ENCODE results near the gene SH3GL1. TPM values are rescaled to one million over a fixed set of nuclear protein-coding genes. Genes with fewer than 3 reads are reported as not detected.
A peak's percentile ranks its signal among the peaks of the same experiment; 100 is the strongest.

Gene SH3GL1
- total and polyA plus RNA-seq, 2 of the 4 experiments (the other 2 are of a cell fraction): 28.1 to 138 TPM

DNA sequence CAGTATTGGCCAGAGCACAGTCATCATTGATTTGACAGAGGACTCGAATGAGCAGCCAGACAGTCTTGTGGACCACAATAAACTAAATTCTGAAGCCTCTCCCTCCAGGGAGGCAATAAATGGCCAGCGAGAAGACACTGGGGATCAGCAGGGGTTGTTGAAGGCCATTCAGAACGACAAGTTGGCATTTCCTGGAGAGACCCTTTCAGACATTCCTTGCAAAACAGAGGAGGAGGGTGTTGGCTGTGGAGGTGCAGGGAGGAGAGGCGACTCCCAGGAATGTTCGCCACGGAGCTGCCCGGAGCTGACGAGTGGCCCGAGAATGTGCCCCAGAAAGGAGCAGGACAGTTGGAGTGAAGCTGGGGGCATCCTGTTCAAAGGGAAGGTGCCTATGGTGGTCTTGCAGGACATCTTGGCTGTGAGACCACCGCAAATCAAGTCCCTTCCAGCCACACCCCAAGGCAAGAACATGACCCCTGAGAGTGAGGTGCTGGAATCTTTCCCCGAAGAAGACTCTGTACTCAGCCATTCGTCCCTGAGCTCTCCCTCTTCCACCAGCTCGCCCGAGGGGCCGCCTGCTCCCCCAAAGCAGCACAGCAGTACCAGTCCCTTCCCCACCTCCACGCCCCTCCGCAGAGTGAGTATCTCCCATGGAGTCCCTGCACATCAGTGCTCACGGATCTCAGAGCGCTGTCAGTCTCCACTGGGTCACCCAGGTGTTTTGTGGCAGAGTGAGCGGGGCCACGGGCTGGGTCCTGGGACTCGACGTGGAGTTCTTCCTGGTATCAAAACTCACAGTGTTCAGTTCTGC is 9.0 kb upstream of the SH3GL1 start:
- DNase-seq (no peak), ATAC-seq (ENCODE audit: low read depth) (no peak)
- TF ChIP-seq POLR2A (IDR thresholded peaks at IDR 0.05; ENCODE audit: low read depth, low read length): no peak
- TF ChIP-seq, protein P1, sequence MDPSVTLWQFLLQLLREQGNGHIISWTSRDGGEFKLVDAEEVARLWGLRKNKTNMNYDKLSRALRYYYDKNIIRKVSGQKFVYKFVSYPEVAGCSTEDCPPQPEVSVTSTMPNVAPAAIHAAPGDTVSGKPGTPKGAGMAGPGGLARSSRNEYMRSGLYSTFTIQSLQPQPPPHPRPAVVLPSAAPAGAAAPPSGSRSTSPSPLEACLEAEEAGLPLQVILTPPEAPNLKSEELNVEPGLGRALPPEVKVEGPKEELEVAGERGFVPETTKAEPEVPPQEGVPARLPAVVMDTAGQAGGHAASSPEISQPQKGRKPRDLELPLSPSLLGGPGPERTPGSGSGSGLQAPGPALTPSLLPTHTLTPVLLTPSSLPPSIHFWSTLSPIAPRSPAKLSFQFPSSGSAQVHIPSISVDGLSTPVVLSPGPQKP (IDR thresholded peaks at IDR 0.05; ENCODE audit: borderline replicate concordance, low read depth, low read length): no peak
- CTCF ChIA-PET: no interaction called here
- in situ Hi-C loops (cut with MboI; ENCODE audit: low sequenced_read_pairs): no loop called here
- H4K5ac ChIP-seq (ENCODE audit: low read depth, low read length): no peak overlapping the region
- H3K4me1 ChIP-seq (ENCODE audit: control insufficient read depth, insufficient read depth, low read length): no peaks in the 10 kb centered on the region
- no peaks in the 10 kb centered on the region for H3K9me3 ChIP-seq (ENCODE audit: control insufficient read depth, insufficient read depth, low read length)
- H3K56ac ChIP-seq (ENCODE audit: extremely low read depth, insufficient read depth, low read length): no peak overlapping the region
- no peak overlapping the region for H3K23ac ChIP-seq (ENCODE audit: low read depth, low read length)
- no peak overlapping the region for H2AK9ac ChIP-seq (replicated peaks; ENCODE audit: low read depth, low read length, poor library complexity)
- H4K20me1 ChIP-seq (ENCODE audit: insufficient read depth, low read length): peaks cover 15% of the 10 kb centered on the region
- H3K9ac ChIP-seq (ENCODE audit: low read depth, low read length): no peak overlapping the region
- H4K91ac ChIP-seq (ENCODE audit: insufficient read depth, low read depth, low read length): no peak overlapping the region
- intact Hi-C loops (cut with micrococcal nuclease): no loop called here
- TSS peak; percentile 64 for BruUV-seq (replicated peaks)
- H3K4ac ChIP-seq (ENCODE audit: low read depth, low read length): no peak overlapping the region
- peaks cover 4% of the 10 kb centered on the region for H3K36me3 ChIP-seq (ENCODE audit: control insufficient read depth, insufficient read depth, low read length)
- no peak overlapping the region for H4K8ac ChIP-seq (ENCODE audit: low read depth in 2 of 2, low read length in 2 of 2)
- H2BK15ac ChIP-seq (ENCODE audit: low read depth, low read length): no peak overlapping the region
- no peak overlapping the region for H2AFZ ChIP-seq (replicated peaks; ENCODE audit: low read length, poor library complexity)
- H3K79me1 ChIP-seq (ENCODE audit: low read depth in 1 of 2, low read length in 2 of 2): peaks cover 15 to 55% of the 10 kb centered on the region in 2 experiments
- H2BK5ac ChIP-seq (ENCODE audit: low read depth, low read length, poor library complexity, severe bottlenecking): no peak overlapping the region
- H3K27me3 ChIP-seq (ENCODE audit: control insufficient read depth, insufficient read depth, low read length): no peaks in the 10 kb centered on the region
- WGBS, 2 experiments (ENCODE audit: extremely low coverage in 2 of 2, insufficient read length in 1 of 2): 96% methylated on average over 11 of the region's 23 CpGs; no CpG with 5 or more reads in 1 of the 2 experiments
- no peak overlapping the region for H2BK120ac ChIP-seq (ENCODE audit: low read depth, low read length)
- H3K18ac ChIP-seq (ENCODE audit: low read depth, low read length): no peak overlapping the region
- H3K27ac ChIP-seq (ENCODE audit: insufficient read depth, low read length): no peak overlapping the region
- no peak overlapping the region for H3K14ac ChIP-seq (replicated peaks; ENCODE audit: low read depth, low read length)
- H2BK20ac ChIP-seq (ENCODE audit: low read depth, low read length): no peak overlapping the region
- H3K9me1 ChIP-seq (ENCODE audit: insufficient read depth, low read length): no peaks in the 10 kb centered on the region
- no peak overlapping the region for H2AK5ac ChIP-seq (ENCODE audit: low read depth, low read length)
- POLR2A ChIA-PET (ENCODE audit: unreplicated experiment): no interaction called here
- H3K4me2 ChIP-seq (ENCODE audit: low read depth, low read length): no peak overlapping the region
- dilution Hi-C loops (cut with HindIII; ENCODE audit: low sequenced_read_pairs, unreplicated experiment): no loop called here
- no peak overlapping the region for H3K4me3 ChIP-seq (ENCODE audit: insufficient read depth, low read depth, low read length)

Measured in IMR-90 (cell line).